ENCODE data around the gene EEF1A2.

The EEF1A2 gene

GRCh38 chr20:63464289-63464635 lies 34.6 kb downstream of the EEF1A2 start:
- TF ChIP-seq POLR2A (IDR thresholded peaks at IDR 0.05; ENCODE audit: low read length) (no peak), GATA1 (IDR thresholded peaks at IDR 0.05; ENCODE audit: low read depth, low read length) (no peak)
- no peak for DNase-seq

- no peak for DNase-seq
- no peak for TF ChIP-seq GATA1 (IDR thresholded peaks at IDR 0.05; ENCODE audit: low read depth, low read length)
- no peak for TF ChIP-seq POLR2A (IDR thresholded peaks at IDR 0.05; ENCODE audit: low read length)
Measured at GRCh38 chr20:63463400-63464288, 35.2 kb downstream of the EEF1A2 start.

GRCh38 chr20:63462244-63462643 lies 36.6 kb downstream of the EEF1A2 start:
- no peak for TF ChIP-seq GATA1 (IDR thresholded peaks at IDR 0.05; ENCODE audit: low read depth, low read length)
- TF ChIP-seq POLR2A (IDR thresholded peaks at IDR 0.05; ENCODE audit: low read length): no peak

GRCh38 chr20:63461104-63461763 lies 37.6 kb downstream of the EEF1A2 start:
- DNase-seq: no peak
- TF ChIP-seq POLR2A (IDR thresholded peaks at IDR 0.05; ENCODE audit: low read length) (no peak), GATA1 (IDR thresholded peaks at IDR 0.05; ENCODE audit: low read depth, low read length) (no peak)

More at GRCh38 chr20:63462244-63462643, 36.6 kb downstream of the EEF1A2 start:
- no peak for DNase-seq

GRCh38 chr20:63459070-63459380 lies 39.9 kb downstream of the EEF1A2 start:
- DNase-seq: no peak

GRCh38 chr20:63458170-63459069 lies 40.5 kb downstream of the EEF1A2 start:
- TF ChIP-seq GATA1 (IDR thresholded peaks at IDR 0.05; ENCODE audit: low read depth, low read length) (no peak), POLR2A (IDR thresholded peaks at IDR 0.05; ENCODE audit: low read length) (no peak)

More at GRCh38 chr20:63459070-63459380, 39.9 kb downstream of the EEF1A2 start:
- TF ChIP-seq GATA1 (IDR thresholded peaks at IDR 0.05; ENCODE audit: low read depth, low read length) (no peak), POLR2A (IDR thresholded peaks at IDR 0.05; ENCODE audit: low read length) (no peak)

GRCh38 chr20:63457737-63458136 lies 41.1 kb downstream of the EEF1A2 start:
- TF ChIP-seq GATA1 (IDR thresholded peaks at IDR 0.05; ENCODE audit: low read depth, low read length) (no peak), POLR2A (IDR thresholded peaks at IDR 0.05; ENCODE audit: low read length) (no peak)
- DNase-seq: no peak

More at GRCh38 chr20:63458170-63459069, 40.5 kb downstream of the EEF1A2 start:
- DNase-seq: no peak

- DNase-seq: no peak
- TF ChIP-seq POLR2A (IDR thresholded peaks at IDR 0.05; ENCODE audit: low read length) (no peak), GATA1 (IDR thresholded peaks at IDR 0.05; ENCODE audit: low read depth, low read length) (no peak)
Measured at GRCh38 chr20:63456429-63457284, 42.2 kb downstream of the EEF1A2 start.

GRCh38 chr20:63455568-63455859 lies 43.4 kb downstream of the EEF1A2 start:
- no peak for DNase-seq
- TF ChIP-seq POLR2A (IDR thresholded peaks at IDR 0.05; ENCODE audit: low read length): no peak

- no peak for DNase-seq
Measured at GRCh38 chr20:63454731-63455567, 43.9 kb downstream of the EEF1A2 start.

GRCh38 chr20:63452821-63453523 lies 45.9 kb downstream of the EEF1A2 start:
- no peak for TF ChIP-seq GATA1 (IDR thresholded peaks at IDR 0.05; ENCODE audit: low read depth, low read length)
- no peak for TF ChIP-seq POLR2A (IDR thresholded peaks at IDR 0.05; ENCODE audit: low read length)
- DNase-seq: no peak

More at GRCh38 chr20:63454731-63455567, 43.9 kb downstream of the EEF1A2 start:
- TF ChIP-seq POLR2A (IDR thresholded peaks at IDR 0.05; ENCODE audit: low read length) (no peak), GATA1 (IDR thresholded peaks at IDR 0.05; ENCODE audit: low read depth, low read length) (no peak)

- no peak for TF ChIP-seq POLR2A (IDR thresholded peaks at IDR 0.05; ENCODE audit: low read length)
- TF ChIP-seq GATA1 (IDR thresholded peaks at IDR 0.05; ENCODE audit: low read depth, low read length): no peak
- no peak for DNase-seq
Measured at GRCh38 chr20:63452341-63452740, 46.5 kb downstream of the EEF1A2 start.

Measured in erythroblast (primary cell).